ENCODE results near the gene BHLHE40. TPM values are rescaled to one million over a fixed set of nuclear protein-coding genes. Genes with fewer than 3 reads are reported as not detected.
A peak's percentile ranks its signal among the peaks of the same experiment; 100 is the strongest.
"Not testable (repeated sequence)": the region's sequence is repeated elsewhere in the genome, so short reads cannot be mapped to it uniquely, and the experiment has no call there.

The BHLHE40 gene
- total and polyA plus RNA-seq, 2 of the 13 experiments (the other 11 are each of a cell fraction or from before 2014, with no cell fraction given): 1.8 to 51.0 TPM

DNA sequence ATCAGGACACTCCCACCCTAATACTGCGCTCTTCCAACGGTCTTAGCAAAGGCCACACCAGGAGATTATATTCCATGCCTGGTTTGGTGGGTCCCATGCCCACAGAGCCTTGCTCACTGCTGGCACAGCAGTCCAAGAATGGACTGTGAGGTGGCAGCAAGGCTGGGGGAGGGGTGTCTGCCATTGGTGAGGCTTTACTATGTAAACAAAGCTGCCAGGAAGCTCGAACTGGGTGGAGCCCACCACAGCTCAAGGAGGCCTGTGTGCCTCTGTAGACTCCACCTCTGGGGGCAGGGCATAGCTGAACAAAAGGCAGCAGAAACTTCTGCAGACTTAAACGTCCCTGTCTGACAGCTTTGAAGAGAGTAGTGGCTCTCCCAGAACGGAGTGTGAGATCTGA lies 13.2 kb upstream of the BHLHE40 start:
- H3K27ac ChIP-seq (ENCODE audit: extremely low read length, insufficient read depth, low read length); FAIRE-seq; H3K27me3 ChIP-seq (ENCODE audit: control insufficient read depth in 1 of 2, insufficient read depth in 2 of 2, low read length in 2 of 2); H3K36me3 ChIP-seq (replicated peaks in 1 of 2; ENCODE audit: control insufficient read depth in 1 of 2, insufficient read depth in 2 of 2, low read length in 2 of 2); H4K20me1 ChIP-seq (ENCODE audit: insufficient read depth, low read length); H3K9me3 ChIP-seq (ENCODE audit: low read length); H3K4me3 ChIP-seq (replicated peaks in 1 of 3; ENCODE audit: insufficient read depth in 1 of 3, low read depth in 2 of 3, low read length in 3 of 3); POLR2A ChIA-PET; DNase-seq (ENCODE audit: low spot score); H2AFZ ChIP-seq (ENCODE audit: low read length); H3K79me2 ChIP-seq (ENCODE audit: insufficient read depth, low read length); CTCF ChIA-PET (ENCODE audit: low intra/inter-chr PET ratio, low total read pairs); intact Hi-C loops (cut with micrococcal nuclease; ENCODE audit: unreplicated experiment); BruUV-seq (replicated peaks); H3K9ac ChIP-seq (ENCODE audit: insufficient read depth, low read depth, low read length); ATAC-seq; H3K4me1 ChIP-seq (ENCODE audit: insufficient read depth, low read length); in situ Hi-C loops (cut with HindIII; ENCODE audit: extremely low pct_ligation_motif_present, low pct_unique_long_range_greater_than_20kb); TF ChIP-seq FOXA1 (IDR thresholded peaks at IDR 0.05): not testable (repeated sequence)
- peak; percentile 33; the same call in 1 of the 2 replicates for TF ChIP-seq FOXA1 (CRISPR knock-in tag; IDR thresholded peaks at IDR 0.05)
- TF ChIP-seq, protein P1, sequence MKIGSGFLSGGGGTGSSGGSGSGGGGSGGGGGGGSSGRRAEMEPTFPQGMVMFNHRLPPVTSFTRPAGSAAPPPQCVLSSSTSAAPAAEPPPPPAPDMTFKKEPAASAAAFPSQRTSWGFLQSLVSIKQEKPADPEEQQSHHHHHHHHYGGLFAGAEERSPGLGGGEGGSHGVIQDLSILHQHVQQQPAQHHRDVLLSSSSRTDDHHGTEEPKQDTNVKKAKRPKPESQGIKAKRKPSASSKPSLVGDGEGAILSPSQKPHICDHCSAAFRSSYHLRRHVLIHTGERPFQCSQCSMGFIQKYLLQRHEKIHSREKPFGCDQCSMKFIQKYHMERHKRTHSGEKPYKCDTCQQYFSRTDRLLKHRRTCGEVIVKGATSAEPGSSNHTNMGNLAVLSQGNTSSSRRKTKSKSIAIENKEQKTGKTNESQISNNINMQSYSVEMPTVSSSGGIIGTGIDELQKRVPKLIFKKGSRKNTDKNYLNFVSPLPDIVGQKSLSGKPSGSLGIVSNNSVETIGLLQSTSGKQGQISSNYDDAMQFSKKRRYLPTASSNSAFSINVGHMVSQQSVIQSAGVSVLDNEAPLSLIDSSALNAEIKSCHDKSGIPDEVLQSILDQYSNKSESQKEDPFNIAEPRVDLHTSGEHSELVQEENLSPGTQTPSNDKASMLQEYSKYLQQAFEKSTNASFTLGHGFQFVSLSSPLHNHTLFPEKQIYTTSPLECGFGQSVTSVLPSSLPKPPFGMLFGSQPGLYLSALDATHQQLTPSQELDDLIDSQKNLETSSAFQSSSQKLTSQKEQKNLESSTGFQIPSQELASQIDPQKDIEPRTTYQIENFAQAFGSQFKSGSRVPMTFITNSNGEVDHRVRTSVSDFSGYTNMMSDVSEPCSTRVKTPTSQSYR (CRISPR knock-in tag; IDR thresholded peaks at IDR 0.05; ENCODE audit: borderline replicate concordance): peak; percentile 60; the same call in 1 of the 2 replicates
- TF ChIP-seq, protein P2, sequence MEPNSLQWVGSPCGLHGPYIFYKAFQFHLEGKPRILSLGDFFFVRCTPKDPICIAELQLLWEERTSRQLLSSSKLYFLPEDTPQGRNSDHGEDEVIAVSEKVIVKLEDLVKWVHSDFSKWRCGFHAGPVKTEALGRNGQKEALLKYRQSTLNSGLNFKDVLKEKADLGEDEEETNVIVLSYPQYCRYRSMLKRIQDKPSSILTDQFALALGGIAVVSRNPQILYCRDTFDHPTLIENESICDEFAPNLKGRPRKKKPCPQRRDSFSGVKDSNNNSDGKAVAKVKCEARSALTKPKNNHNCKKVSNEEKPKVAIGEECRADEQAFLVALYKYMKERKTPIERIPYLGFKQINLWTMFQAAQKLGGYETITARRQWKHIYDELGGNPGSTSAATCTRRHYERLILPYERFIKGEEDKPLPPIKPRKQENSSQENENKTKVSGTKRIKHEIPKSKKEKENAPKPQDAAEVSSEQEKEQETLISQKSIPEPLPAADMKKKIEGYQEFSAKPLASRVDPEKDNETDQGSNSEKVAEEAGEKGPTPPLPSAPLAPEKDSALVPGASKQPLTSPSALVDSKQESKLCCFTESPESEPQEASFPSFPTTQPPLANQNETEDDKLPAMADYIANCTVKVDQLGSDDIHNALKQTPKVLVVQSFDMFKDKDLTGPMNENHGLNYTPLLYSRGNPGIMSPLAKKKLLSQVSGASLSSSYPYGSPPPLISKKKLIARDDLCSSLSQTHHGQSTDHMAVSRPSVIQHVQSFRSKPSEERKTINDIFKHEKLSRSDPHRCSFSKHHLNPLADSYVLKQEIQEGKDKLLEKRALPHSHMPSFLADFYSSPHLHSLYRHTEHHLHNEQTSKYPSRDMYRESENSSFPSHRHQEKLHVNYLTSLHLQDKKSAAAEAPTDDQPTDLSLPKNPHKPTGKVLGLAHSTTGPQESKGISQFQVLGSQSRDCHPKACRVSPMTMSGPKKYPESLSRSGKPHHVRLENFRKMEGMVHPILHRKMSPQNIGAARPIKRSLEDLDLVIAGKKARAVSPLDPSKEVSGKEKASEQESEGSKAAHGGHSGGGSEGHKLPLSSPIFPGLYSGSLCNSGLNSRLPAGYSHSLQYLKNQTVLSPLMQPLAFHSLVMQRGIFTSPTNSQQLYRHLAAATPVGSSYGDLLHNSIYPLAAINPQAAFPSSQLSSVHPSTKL (CRISPR knock-in tag; IDR thresholded peaks at IDR 0.05): 0 out of 2 replicates have a peak, but pooled peaks have one; percentile 9
- H3K4me2 ChIP-seq (ENCODE audit: low read depth, low read length): peak overlapping the region; percentile 7; the same call in 1 of the 2 replicates
- WGBS (ENCODE audit: low lambda C conversion rate): 86% methylated on average over 2 of the region's 5 CpGs
